ENCODE results near the gene SDC4.

- TF ChIP-seq POLR2A (IDR thresholded peaks at IDR 0.05) (no peak), CTCF (IDR thresholded peaks at IDR 0.05) (no peak)
Observed at GRCh38 chr20:45339799-45340198, 8.4 kb downstream of the SDC4 start.

Measured in testis (tissue), 2 donors.